Measurements from ENCODE around the gene MBOAT2. TPM values are rescaled to one million over a fixed set of nuclear protein-coding genes. Genes with fewer than 3 reads are reported as not detected.

MBOAT2 gene
- polyA plus RNA-seq, 3 donors, result 5.1 to 9.0 (median 5.5) TPM

- Histone ChIP-seq H3K79me2 (ENCODE audit: insufficient read depth, low read length) (no peaks in the 10 kb centered on the region), H3K9me3 (replicated peaks in 1 of 2; ENCODE audit: control insufficient read depth in 1 of 2, insufficient read depth in 1 of 2, low read length in 2 of 2) (no peaks in the 10 kb centered on the region), H3K4me3 (replicated peaks in 1 of 3; ENCODE audit: low read depth in 2 of 3, low read length in 3 of 3) (no peak overlapping the region), H3K27ac (ENCODE audit: low read depth in 1 of 2, low read length in 2 of 2) (no peak overlapping the region), H3K4me1 (ENCODE audit: control insufficient read depth in 1 of 2, insufficient read depth in 2 of 2, low read length in 2 of 2) (no peaks in the 10 kb centered on the region), H3K27me3 (ENCODE audit: control insufficient read depth in 2 of 2, insufficient read depth in 2 of 2, low read length in 2 of 2) (no peaks in the 10 kb centered on the region), H3K36me3 (replicated peaks in 1 of 2; ENCODE audit: control insufficient read depth in 1 of 2, insufficient read depth in 2 of 2, low read length in 2 of 2) (peaks cover under 1 to 7% of the 10 kb centered on the region in 2 donors), H3K9ac (ENCODE audit: insufficient read depth, low read length, poor library complexity, severe bottlenecking) (no peak overlapping the region), H4K20me1 (ENCODE audit: insufficient read depth, low read length) (no peaks in the 10 kb centered on the region), H2AFZ (ENCODE audit: insufficient read depth, low read depth, low read length, poor library complexity, severe bottlenecking) (no peak overlapping the region), H3K4me2 (replicated peaks; ENCODE audit: extremely low read depth, low read length, poor library complexity, severe bottlenecking) (no peak overlapping the region)
- Mint-ChIP-seq H3K4me3 (no peak overlapping the region), H3K4me1 (no peaks in the 10 kb centered on the region), H3K36me3 (peaks cover 29% of the 10 kb centered on the region in 2 donors), H3K27me3 (ENCODE audit: low read depth in 3 of 3) (peaks cover 0 to 2% (median 1%) of the 10 kb centered on the region in 3 donors), H3K27ac (peak overlapping the region in 2 of 7 donors; percentile 30 to 37), H3K9me3 (peaks cover 0 to 4% (median 0%) of the 10 kb centered on the region in 7 donors)
- TF ChIP-seq CTCF (IDR thresholded peaks at IDR 0.05), result no peak
- intact Hi-C loops (cut with micrococcal nuclease), result no loop called here
- no CpG with 5 or more reads among the region's 1 CpG for WGBS (ENCODE audit: insufficient coverage)
- DNase-seq, result no peak
These were observed 117.3 kb downstream of the MBOAT2 start for GRCh38 chr2:8886202-8886518.

GRCh38 chr2:8885449-8886201 is 117.9 kb downstream of the MBOAT2 start:
- Histone ChIP-seq H3K9me3 (replicated peaks in 1 of 2; ENCODE audit: control insufficient read depth in 1 of 2, insufficient read depth in 1 of 2, low read length in 2 of 2) (no peaks in the 10 kb centered on the region), H2AFZ (ENCODE audit: insufficient read depth, low read depth, low read length, poor library complexity, severe bottlenecking) (no peak overlapping the region)
- H3K4me1 Mint-ChIP-seq, result no peaks in the 10 kb centered on the region

More at GRCh38 chr2:8885449-8886201, 117.9 kb downstream of the MBOAT2 start:
- H3K9me3 Mint-ChIP-seq, result peaks cover 0 to 4% (median 0%) of the 10 kb centered on the region in 7 donors
- H3K27ac Mint-ChIP-seq, result peak overlapping the region in 1 of 7 donors; percentile 66
- Histone ChIP-seq H3K27ac (ENCODE audit: low read depth in 1 of 2, low read length in 2 of 2) (no peak overlapping the region), H3K79me2 (ENCODE audit: insufficient read depth, low read length) (no peaks in the 10 kb centered on the region), H3K9ac (ENCODE audit: insufficient read depth, low read length, poor library complexity, severe bottlenecking) (no peak overlapping the region), H3K4me3 (replicated peaks in 1 of 3; ENCODE audit: low read depth in 2 of 3, low read length in 3 of 3) (no peak overlapping the region), H3K27me3 (ENCODE audit: control insufficient read depth in 2 of 2, insufficient read depth in 2 of 2, low read length in 2 of 2) (no peaks in the 10 kb centered on the region), H4K20me1 (ENCODE audit: insufficient read depth, low read length) (no peaks in the 10 kb centered on the region), H3K4me1 (ENCODE audit: control insufficient read depth in 1 of 2, insufficient read depth in 2 of 2, low read length in 2 of 2) (no peaks in the 10 kb centered on the region), H3K4me2 (replicated peaks; ENCODE audit: extremely low read depth, low read length, poor library complexity, severe bottlenecking) (no peak overlapping the region), H3K36me3 (replicated peaks in 1 of 2; ENCODE audit: control insufficient read depth in 1 of 2, insufficient read depth in 2 of 2, low read length in 2 of 2) (peaks cover 5 to 13% of the 10 kb centered on the region in 2 donors)
- DNase-seq, result no peak
- H3K4me3 Mint-ChIP-seq, result no peak overlapping the region
- H3K36me3 Mint-ChIP-seq, result peaks cover 32 to 35% of the 10 kb centered on the region in 2 donors
- TF ChIP-seq CTCF (IDR thresholded peaks at IDR 0.05), result no peak
- 100% methylated on average over 4 of the region's 7 CpGs for WGBS (ENCODE audit: insufficient coverage)
- H3K27me3 Mint-ChIP-seq (ENCODE audit: low read depth in 3 of 3), result peaks cover 0 to 2% (median 1%) of the 10 kb centered on the region in 3 donors
- intact Hi-C loops (cut with micrococcal nuclease), result no loop called here

All from CD14-positive monocyte (primary cell).